Stomach (tissue), 9 donors: ENCODE results near the gene UNC13B. TPM values are rescaled to one million over a fixed set of nuclear protein-coding genes. Genes with fewer than 3 reads are reported as not detected.

Source experiments
- DNase-seq, 2 donors: peaks; one replicate each; pipeline versions ENCODE4 v3.0.0 to v3.0.0-alpha.2; 2013 to 2019
- H3K27ac ChIP-seq, 5 donors: fragments of 200-600 bp in 4 of 5; sonication (generic) in 4 of 5; one replicate each; pipeline ENCODE4 v1.5.1; 2013 to 2019; ENCODE audit warnings: mild to moderate bottlenecking in 1 of 5, moderate library complexity in 1 of 5
- H3K27me3 ChIP-seq, 3 donors: fragments of 200-600 bp; sonication (generic); one replicate each; pipeline ENCODE4 v1.5.1; 2017 to 2019; ENCODE audit warnings: mixed run types in 1 of 3
- H3K36me3 ChIP-seq, 4 donors: fragments of 200-600 bp; sonication (generic); 1 replicate in 3 of 4; 2 replicates in 1 of 4; pipeline ENCODE4 v1.5.1; 2016 to 2019
- H3K4me1 ChIP-seq, 4 donors: fragments of 200-600 bp; sonication (generic); one replicate each; pipeline ENCODE4 v1.5.1; 2016 to 2019
- H3K4me3 ChIP-seq, 4 donors: fragments of 200-600 bp; sonication (generic) in 3 of 4; one replicate each; pipeline ENCODE4 v1.5.1; 2016 to 2019; ENCODE audit warnings: mild to moderate bottlenecking in 1 of 4
- H3K9me3 ChIP-seq, 4 donors: fragments of 200-600 bp; sonication (generic); one replicate each; pipeline ENCODE4 v1.5.1; 2016 to 2019
- CTCF ChIP-seq, 7 experiments: fragments of 450-650 bp in 4 of 7; fragments of 200-600 bp in 3 of 7; sonication (generic) in 3 of 7; IDR thresholded peaks; one replicate each; pipeline ENCODE4 v1.5.1; 2016 to 2019; ENCODE audit warnings: antibody characterized with exemption in 7 of 7, control low read depth in 2 of 7, mild to moderate bottlenecking in 1 of 7
- EP300 ChIP-seq: sonication (generic); formaldehyde crosslinking; IDR thresholded peaks from one replicate; pipeline ENCODE4 v1.6.1; 2017; ENCODE audit warnings: antibody characterized with exemption
- POLR2A ChIP-seq, 4 donors: fragments of 450-650 bp; IDR thresholded peaks; one replicate each; pipeline ENCODE4 v1.6.1; 2016; ENCODE audit warnings: antibody characterized with exemption in 4 of 4, control low read depth in 2 of 4, mild to moderate bottlenecking in 1 of 4, moderate library complexity in 1 of 4
- POLR2AphosphoS5 ChIP-seq, 3 donors: sonication (generic); formaldehyde crosslinking; IDR thresholded peaks; one replicate each; pipeline ENCODE4 v1.6.1; 2016; ENCODE audit warnings: antibody characterized with exemption in 3 of 3
- WGBS, 5 donors: extraction: QIAGEN DNeasy Blood & Tissue Kit in 3 of 5; methylation state at CpG; one replicate each; pipeline versions ENCODE4 v1.1.5 to v1.1.7; 2013 to 2018; 5-methylcytosine and 5-hydroxymethylcytosine counted together
- intact Hi-C: fragments of 100-400 bp; cut with DNase I; formaldehyde crosslinking; loops from one replicate; pipeline ENCODE4 v1.15.1; 2023; ENCODE audit warnings: low total_unique reads
- polyA plus RNA-seq, 3 donors: library from polyadenylated mRNA; stranded (reverse); fragments of 200-250 nt; gene quantifications; one replicate each; pipeline ENCODE4 v1.2.3, GENCODE V29; 2013
- total RNA-seq, 5 donors: library from RNA; depleted of rRNA; stranded (reverse); fragments of >200 nt; gene quantifications; one replicate each; pipeline versions ENCODE4 v1.1.0 to v1.2.3, GENCODE V29; 2014 to 2016
- donor health status: healthy with polysubstance abuse.
- donor health status: Bipolar disorder and iron deficiency.
- donor health status: healthy.

Gene UNC13B
- total and polyA plus RNA-seq, 8 donors = 8.9 to 68.7 (median 20.8) TPM

- Histone ChIP-seq H3K9me3 (no peaks in the 10 kb centered on the region), H3K4me1 (peaks cover 17 to 27% (median 23%) of the 10 kb centered on the region in 4 donors), H3K4me3 (no peak overlapping the region), H3K36me3 (peaks cover 0 to 16% (median 3%) of the 10 kb centered on the region in 4 donors), H3K27me3 (no peaks in the 10 kb centered on the region), H3K27ac (peak overlapping the region; percentile 6 to 56 (median 50))
- intact Hi-C loops = no loop called here
- 57 to 65% (median 61%) methylated on average over 3 of the region's 3 CpGs for WGBS, 5 donors
- no peak for TF ChIP-seq EP300
- TF ChIP-seq POLR2AphosphoS5 (IDR thresholded peaks at IDR 0.05) = peak in 1 of 3 donors; percentile 52
- no peak for TF ChIP-seq CTCF (IDR thresholded peaks at IDR 0.05)
- no peak for TF ChIP-seq POLR2A (IDR thresholded peaks at IDR 0.05)
- no peak for DNase-seq
Observed at GRCh38 chr9:35350827-35351549, 189.2 kb downstream of the UNC13B start.

DNA sequence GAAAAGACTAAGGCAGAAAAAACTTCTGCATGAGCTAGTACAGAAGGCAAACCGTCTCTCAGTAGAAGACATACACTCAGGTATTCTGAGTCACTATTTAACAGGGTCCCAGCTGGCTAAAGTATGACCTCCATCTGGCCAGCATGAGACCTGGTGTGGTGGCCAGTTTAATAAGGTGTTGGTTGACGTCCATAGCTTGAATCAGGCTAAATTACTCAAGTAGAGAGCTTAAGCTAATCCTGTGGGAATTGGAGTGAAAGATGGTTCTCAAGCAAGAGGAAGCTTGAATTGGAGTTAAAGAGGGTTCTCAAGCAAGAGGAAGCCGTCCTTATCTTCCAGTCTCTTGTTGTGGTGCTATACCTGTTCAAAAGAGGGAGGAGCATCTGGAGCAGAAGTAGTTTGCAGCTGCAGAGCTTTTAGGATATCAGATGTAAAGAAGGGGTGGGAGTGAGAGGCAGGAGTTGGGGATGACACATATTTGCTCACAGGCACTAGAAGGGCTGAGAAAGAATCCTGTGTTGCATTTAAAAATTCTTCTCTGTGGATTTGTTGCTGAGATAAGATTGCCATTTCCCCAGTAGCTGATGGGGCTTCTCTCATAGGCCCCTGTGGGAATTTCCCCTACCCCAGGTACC is 192.0 kb downstream of the UNC13B start:
- 75 to 83% (median 79%) methylated on average over 3 of the region's 3 CpGs for WGBS, 5 donors
- intact Hi-C loops = no loop called here
- no peaks in the 10 kb centered on the region for H3K9me3 ChIP-seq
- H3K4me1 ChIP-seq = peaks cover 17 to 27% (median 20%) of the 10 kb centered on the region in 4 donors
- peaks cover 0 to 16% (median 3%) of the 10 kb centered on the region in 4 donors for H3K36me3 ChIP-seq
- TF ChIP-seq POLR2AphosphoS5 (IDR thresholded peaks at IDR 0.05) (no peak), POLR2A (IDR thresholded peaks at IDR 0.05) (no peak), EP300 (no peak), CTCF (IDR thresholded peaks at IDR 0.05) (no peak)
- no peak overlapping the region for H3K27ac ChIP-seq
- H3K27me3 ChIP-seq = no peaks in the 10 kb centered on the region
- H3K4me3 ChIP-seq = no peak overlapping the region
- DNase-seq = no peak

DNA sequence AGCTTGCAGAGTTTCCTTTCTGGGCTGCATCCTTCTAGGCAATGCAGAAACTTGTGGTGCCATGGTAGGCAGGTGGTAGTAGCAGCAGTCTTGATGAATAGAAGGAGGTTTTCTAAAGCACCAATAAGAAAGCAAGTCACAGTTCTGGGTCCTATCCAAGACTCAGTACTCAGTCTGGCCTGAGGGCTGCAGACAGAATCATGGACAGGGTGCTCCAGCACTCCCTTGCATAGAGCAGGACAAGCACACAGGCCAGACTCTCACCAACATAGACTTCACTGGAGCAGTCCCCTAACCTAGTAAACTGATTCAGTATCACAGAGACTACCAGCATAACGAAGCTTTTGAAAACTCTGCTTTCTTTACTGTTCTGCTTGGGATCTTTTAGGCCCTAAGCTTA is 194.1 kb downstream of the UNC13B start:
- 86 to 97% (median 93%) methylated on average over 1 of the region's 1 CpG for WGBS, 5 donors
- H3K4me1 ChIP-seq = peaks cover 8 to 9% (median 9%) of the 10 kb centered on the region in 4 donors
- no peak overlapping the region for H3K4me3 ChIP-seq
- DNase-seq = no peak
- no peak overlapping the region for H3K27ac ChIP-seq
- no peaks in the 10 kb centered on the region for H3K9me3 ChIP-seq
- intact Hi-C loops = no loop called here
- TF ChIP-seq CTCF (IDR thresholded peaks at IDR 0.05) = no peak
- no peak for TF ChIP-seq EP300
- no peak for TF ChIP-seq POLR2A (IDR thresholded peaks at IDR 0.05)
- TF ChIP-seq POLR2AphosphoS5 (IDR thresholded peaks at IDR 0.05) = no peak
- peaks cover 0 to 16% (median 3%) of the 10 kb centered on the region in 4 donors for H3K36me3 ChIP-seq
- no peaks in the 10 kb centered on the region for H3K27me3 ChIP-seq

GRCh38 chr9:35357116-35357515 is 195.3 kb downstream of the UNC13B start:
- Histone ChIP-seq H3K9me3 (no peaks in the 10 kb centered on the region), H3K4me1 (no peaks in the 10 kb centered on the region), H3K4me3 (no peak overlapping the region), H3K27ac (no peak overlapping the region), H3K27me3 (no peaks in the 10 kb centered on the region), H3K36me3 (peaks cover 0 to 8% (median 3%) of the 10 kb centered on the region in 4 donors)
- 71 to 88% (median 80%) methylated on average over 2 of the region's 2 CpGs for WGBS, 5 donors
- TF ChIP-seq CTCF (IDR thresholded peaks at IDR 0.05) = no peak
- no peak for TF ChIP-seq POLR2AphosphoS5 (IDR thresholded peaks at IDR 0.05)
- no peak for TF ChIP-seq POLR2A (IDR thresholded peaks at IDR 0.05)
- TF ChIP-seq EP300 = no peak
- DNase-seq = no peak
- intact Hi-C loops = no loop called here
